ENCODE measurements around the gene ZNF804A.
"Not testable (repeated sequence)": the region's sequence is repeated elsewhere in the genome, so short reads cannot be mapped to it uniquely, and the experiment has no call there.

Gene ZNF804A

GRCh38 chr2:184759557-184760255 is 161.4 kb downstream of the ZNF804A start:
- not testable (repeated sequence) for H3K27me3 ChIP-seq (ENCODE audit: insufficient read depth, low read length); H3K4me3 ChIP-seq (ENCODE audit: low read length); H3K9me3 ChIP-seq (ENCODE audit: low read length); H3K4me1 ChIP-seq (ENCODE audit: insufficient read depth, low read length); H2AFZ ChIP-seq (ENCODE audit: low read depth, low read length); H3K36me3 ChIP-seq (ENCODE audit: insufficient read depth, low read length)

GRCh38 chr2:184760931-184761330 is 162.6 kb downstream of the ZNF804A start:
- Histone ChIP-seq H3K4me1 (ENCODE audit: insufficient read depth, low read length) (no peaks in the 10 kb centered on the region), H3K36me3 (ENCODE audit: insufficient read depth, low read length) (no peaks in the 10 kb centered on the region), H2AFZ (ENCODE audit: low read depth, low read length) (no peak overlapping the region), H3K4me3 (ENCODE audit: low read length) (no peak overlapping the region), H3K27me3 (ENCODE audit: insufficient read depth, low read length) (no peaks in the 10 kb centered on the region), H3K9me3 (ENCODE audit: low read length) (no peaks in the 10 kb centered on the region)

- Histone ChIP-seq H3K27me3 (ENCODE audit: insufficient read depth, low read length) (no peaks in the 10 kb centered on the region), H2AFZ (ENCODE audit: low read depth, low read length) (no peak overlapping the region), H3K4me1 (ENCODE audit: insufficient read depth, low read length) (no peaks in the 10 kb centered on the region), H3K36me3 (ENCODE audit: insufficient read depth, low read length) (no peaks in the 10 kb centered on the region), H3K4me3 (ENCODE audit: low read length) (no peak overlapping the region), H3K9me3 (ENCODE audit: low read length) (no peaks in the 10 kb centered on the region)
Observed at GRCh38 chr2:184765112-184765895, 167.0 kb downstream of the ZNF804A start.

- H3K9me3 ChIP-seq (ENCODE audit: low read length), result no peaks in the 10 kb centered on the region
- H3K4me3 ChIP-seq (ENCODE audit: low read length), result no peak overlapping the region
Observed at GRCh38 chr2:184767059-184767458, 168.7 kb downstream of the ZNF804A start.

GRCh38 chr2:184769023-184769422 is 170.7 kb downstream of the ZNF804A start:
- H3K4me3 ChIP-seq (ENCODE audit: low read length), result no peak overlapping the region
- no peak overlapping the region for H2AFZ ChIP-seq (ENCODE audit: low read depth, low read length)
- no peaks in the 10 kb centered on the region for H3K9me3 ChIP-seq (ENCODE audit: low read length)
- H3K36me3 ChIP-seq (ENCODE audit: insufficient read depth, low read length), result no peaks in the 10 kb centered on the region
- no peaks in the 10 kb centered on the region for H3K4me1 ChIP-seq (ENCODE audit: insufficient read depth, low read length)
- H3K27me3 ChIP-seq (ENCODE audit: insufficient read depth, low read length), result no peaks in the 10 kb centered on the region

More at GRCh38 chr2:184767059-184767458, 168.7 kb downstream of the ZNF804A start:
- Histone ChIP-seq H2AFZ (ENCODE audit: low read depth, low read length) (no peak overlapping the region), H3K27me3 (ENCODE audit: insufficient read depth, low read length) (no peaks in the 10 kb centered on the region), H3K36me3 (ENCODE audit: insufficient read depth, low read length) (no peaks in the 10 kb centered on the region), H3K4me1 (ENCODE audit: insufficient read depth, low read length) (no peaks in the 10 kb centered on the region)

GRCh38 chr2:184769686-184770085 is 171.4 kb downstream of the ZNF804A start:
- no peaks in the 10 kb centered on the region for H3K27me3 ChIP-seq (ENCODE audit: insufficient read depth, low read length)
- H3K36me3 ChIP-seq (ENCODE audit: insufficient read depth, low read length), result no peaks in the 10 kb centered on the region
- no peak overlapping the region for H3K4me3 ChIP-seq (ENCODE audit: low read length)
- no peaks in the 10 kb centered on the region for H3K4me1 ChIP-seq (ENCODE audit: insufficient read depth, low read length)
- no peak overlapping the region for H2AFZ ChIP-seq (ENCODE audit: low read depth, low read length)
- no peaks in the 10 kb centered on the region for H3K9me3 ChIP-seq (ENCODE audit: low read length)

GRCh38 chr2:184779777-184780176 is 181.4 kb downstream of the ZNF804A start:
- Histone ChIP-seq H2AFZ (ENCODE audit: low read depth, low read length) (no peak overlapping the region), H3K4me1 (ENCODE audit: insufficient read depth, low read length) (no peaks in the 10 kb centered on the region), H3K27me3 (ENCODE audit: insufficient read depth, low read length) (no peaks in the 10 kb centered on the region), H3K4me3 (ENCODE audit: low read length) (no peak overlapping the region), H3K36me3 (ENCODE audit: insufficient read depth, low read length) (no peaks in the 10 kb centered on the region), H3K9me3 (ENCODE audit: low read length) (no peaks in the 10 kb centered on the region)

GRCh38 chr2:184780384-184780783 is 182.1 kb downstream of the ZNF804A start:
- Histone ChIP-seq H3K36me3 (ENCODE audit: insufficient read depth, low read length) (no peaks in the 10 kb centered on the region), H2AFZ (ENCODE audit: low read depth, low read length) (no peak overlapping the region), H3K27me3 (ENCODE audit: insufficient read depth, low read length) (no peaks in the 10 kb centered on the region), H3K9me3 (ENCODE audit: low read length) (no peaks in the 10 kb centered on the region), H3K4me3 (ENCODE audit: low read length) (no peak overlapping the region), H3K4me1 (ENCODE audit: insufficient read depth, low read length) (no peaks in the 10 kb centered on the region)

- Histone ChIP-seq H2AFZ (ENCODE audit: low read depth, low read length) (no peak overlapping the region), H3K9me3 (ENCODE audit: low read length) (no peaks in the 10 kb centered on the region), H3K4me3 (ENCODE audit: low read length) (no peak overlapping the region), H3K4me1 (ENCODE audit: insufficient read depth, low read length) (no peaks in the 10 kb centered on the region), H3K27me3 (ENCODE audit: insufficient read depth, low read length) (no peaks in the 10 kb centered on the region), H3K36me3 (ENCODE audit: insufficient read depth, low read length) (no peaks in the 10 kb centered on the region)
Observed at GRCh38 chr2:184780944-184781343, 182.6 kb downstream of the ZNF804A start.

GRCh38 chr2:184783576-184783975 is 185.2 kb downstream of the ZNF804A start:
- H3K4me3 ChIP-seq (ENCODE audit: low read length), result no peak overlapping the region
- H3K36me3 ChIP-seq (ENCODE audit: insufficient read depth, low read length), result no peaks in the 10 kb centered on the region
- H3K9me3 ChIP-seq (ENCODE audit: low read length), result no peaks in the 10 kb centered on the region
- H3K4me1 ChIP-seq (ENCODE audit: insufficient read depth, low read length), result no peaks in the 10 kb centered on the region
- H2AFZ ChIP-seq (ENCODE audit: low read depth, low read length), result no peak overlapping the region
- no peaks in the 10 kb centered on the region for H3K27me3 ChIP-seq (ENCODE audit: insufficient read depth, low read length)

- Histone ChIP-seq H3K36me3 (ENCODE audit: insufficient read depth, low read length) (no peaks in the 10 kb centered on the region), H3K4me3 (ENCODE audit: low read length) (no peak overlapping the region), H3K27me3 (ENCODE audit: insufficient read depth, low read length) (no peaks in the 10 kb centered on the region), H3K4me1 (ENCODE audit: insufficient read depth, low read length) (no peaks in the 10 kb centered on the region), H3K9me3 (ENCODE audit: low read length) (no peaks in the 10 kb centered on the region), H2AFZ (ENCODE audit: low read depth, low read length) (no peak overlapping the region)
Observed at GRCh38 chr2:184793176-184793575, 194.8 kb downstream of the ZNF804A start.

GRCh38 chr2:184799379-184799778 is 201.1 kb downstream of the ZNF804A start:
- H2AFZ ChIP-seq (ENCODE audit: low read depth, low read length), result no peak overlapping the region
- no peaks in the 10 kb centered on the region for H3K27me3 ChIP-seq (ENCODE audit: insufficient read depth, low read length)
- no peaks in the 10 kb centered on the region for H3K4me1 ChIP-seq (ENCODE audit: insufficient read depth, low read length)
- H3K36me3 ChIP-seq (ENCODE audit: insufficient read depth, low read length), result no peaks in the 10 kb centered on the region
- no peaks in the 10 kb centered on the region for H3K9me3 ChIP-seq (ENCODE audit: low read length)
- no peak overlapping the region for H3K4me3 ChIP-seq (ENCODE audit: low read length)

GRCh38 chr2:184814421-184814820 is 216.1 kb downstream of the ZNF804A start:
- Histone ChIP-seq H3K4me3 (ENCODE audit: low read length) (no peak overlapping the region), H3K27me3 (ENCODE audit: insufficient read depth, low read length) (no peaks in the 10 kb centered on the region), H3K9me3 (ENCODE audit: low read length) (no peaks in the 10 kb centered on the region), H3K36me3 (ENCODE audit: insufficient read depth, low read length) (no peaks in the 10 kb centered on the region), H3K4me1 (ENCODE audit: insufficient read depth, low read length) (peaks cover 12% of the 10 kb centered on the region), H2AFZ (ENCODE audit: low read depth, low read length) (peak overlapping the region; percentile 54)
